Neutrophil (primary cell): Measurements from ENCODE around the gene MEAK7.

Experiments used
- H3K27ac ChIP-seq: fragments of 200-600 bp; sonication (generic); 2 replicates; pipeline ENCODE4 v1.5.1; 2016; ENCODE audit warnings: mild to moderate bottlenecking, moderate library complexity
- H3K27me3 ChIP-seq: fragments of 200-600 bp; sonication (generic); 2 replicates; pipeline ENCODE4 v1.6.0; 2016; ENCODE audit warnings: mild to moderate bottlenecking
- H3K36me3 ChIP-seq: fragments of 200-600 bp; sonication (generic); 2 replicates; pipeline ENCODE4 v1.5.1; 2017
- H3K4me1 ChIP-seq, 2 experiments: fragments of 200-600 bp in 1 of 2; sonication (generic) in 1 of 2; 1 replicate in 1 of 2; 2 replicates in 1 of 2; pipeline versions ENCODE4 v1.5.1 to v1.6.1; 2013 to 2016; ENCODE audit warnings: low read depth in 1 of 2, low read length in 1 of 2, mild to moderate bottlenecking in 1 of 2, moderate library complexity in 1 of 2; ENCODE audit not compliant: control insufficient read depth in 1 of 2, insufficient read depth in 1 of 2
- H3K4me3 ChIP-seq, 2 experiments: fragments of 200-600 bp in 1 of 2; sonication (generic) in 1 of 2; 1 replicate in 1 of 2; 2 replicates in 1 of 2; pipeline ENCODE4 v1.5.1; 2013 to 2016; ENCODE audit warnings: low read depth in 1 of 2, low read length in 1 of 2, mild to moderate bottlenecking in 1 of 2, moderate library complexity in 1 of 2
- H3K9me3 ChIP-seq: fragments of 200-600 bp; sonication (generic); 2 replicates; pipeline ENCODE4 v1.5.1; 2016
- TF ChIP-seq, protein P1 (sequence below): fragments of 200-600 bp; sonication (generic); IDR thresholded peaks from 2 replicates; pipeline ENCODE4 v1.5.1; 2016; ENCODE audit warnings: antibody characterized with exemption

MEAK7 gene

DNA sequence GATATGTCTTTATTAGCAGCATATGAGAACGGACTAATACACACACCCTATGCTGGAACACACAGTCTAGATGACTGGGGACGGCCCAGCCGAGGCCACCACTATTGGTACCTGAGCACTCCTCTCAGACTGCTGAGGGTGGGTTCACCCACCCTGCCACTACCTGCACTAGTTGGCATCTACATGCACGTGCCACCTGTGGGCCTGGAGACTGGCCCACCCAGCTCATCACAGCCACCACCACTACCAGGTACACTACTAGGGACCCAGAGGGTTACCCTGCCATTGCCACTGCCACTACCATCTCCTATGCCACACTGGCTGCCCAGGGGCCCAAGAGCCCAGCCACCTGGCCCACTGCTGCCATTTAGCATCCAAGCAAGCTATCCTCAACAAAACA is 32.5 kb downstream of the MEAK7 start:
- Histone ChIP-seq H3K27me3 (no peaks in the 10 kb centered on the region), H3K9me3 (no peaks in the 10 kb centered on the region), H3K36me3 (no peaks in the 10 kb centered on the region), H3K4me1 (no peaks in the 10 kb centered on the region), H3K27ac (no peak overlapping the region), H3K4me3 (no peak overlapping the region)
- TF ChIP-seq, protein P1, sequence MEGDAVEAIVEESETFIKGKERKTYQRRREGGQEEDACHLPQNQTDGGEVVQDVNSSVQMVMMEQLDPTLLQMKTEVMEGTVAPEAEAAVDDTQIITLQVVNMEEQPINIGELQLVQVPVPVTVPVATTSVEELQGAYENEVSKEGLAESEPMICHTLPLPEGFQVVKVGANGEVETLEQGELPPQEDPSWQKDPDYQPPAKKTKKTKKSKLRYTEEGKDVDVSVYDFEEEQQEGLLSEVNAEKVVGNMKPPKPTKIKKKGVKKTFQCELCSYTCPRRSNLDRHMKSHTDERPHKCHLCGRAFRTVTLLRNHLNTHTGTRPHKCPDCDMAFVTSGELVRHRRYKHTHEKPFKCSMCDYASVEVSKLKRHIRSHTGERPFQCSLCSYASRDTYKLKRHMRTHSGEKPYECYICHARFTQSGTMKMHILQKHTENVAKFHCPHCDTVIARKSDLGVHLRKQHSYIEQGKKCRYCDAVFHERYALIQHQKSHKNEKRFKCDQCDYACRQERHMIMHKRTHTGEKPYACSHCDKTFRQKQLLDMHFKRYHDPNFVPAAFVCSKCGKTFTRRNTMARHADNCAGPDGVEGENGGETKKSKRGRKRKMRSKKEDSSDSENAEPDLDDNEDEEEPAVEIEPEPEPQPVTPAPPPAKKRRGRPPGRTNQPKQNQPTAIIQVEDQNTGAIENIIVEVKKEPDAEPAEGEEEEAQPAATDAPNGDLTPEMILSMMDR: no peak

GRCh38 chr16:84471316-84471715 is 33.1 kb downstream of the MEAK7 start:
- H3K4me3 ChIP-seq: no peak overlapping the region
- H3K36me3 ChIP-seq: no peaks in the 10 kb centered on the region
- no peak overlapping the region for H3K27ac ChIP-seq
- TF ChIP-seq, protein P1: no peak
- H3K27me3 ChIP-seq: no peaks in the 10 kb centered on the region
- no peaks in the 10 kb centered on the region for H3K4me1 ChIP-seq
- H3K9me3 ChIP-seq: no peaks in the 10 kb centered on the region

- no peak overlapping the region for H3K27ac ChIP-seq
- H3K4me3 ChIP-seq: no peak overlapping the region
- no peaks in the 10 kb centered on the region for H3K4me1 ChIP-seq
- TF ChIP-seq, protein P1: no peak
- H3K27me3 ChIP-seq: no peaks in the 10 kb centered on the region
- no peaks in the 10 kb centered on the region for H3K9me3 ChIP-seq
- peaks cover 27% of the 10 kb centered on the region for H3K36me3 ChIP-seq
These were observed 36.8 kb downstream of the MEAK7 start for GRCh38 chr16:84467709-84468108.

GRCh38 chr16:84467256-84467655 is 37.2 kb downstream of the MEAK7 start:
- Histone ChIP-seq H3K4me3 (no peak overlapping the region), H3K9me3 (no peaks in the 10 kb centered on the region), H3K27me3 (no peaks in the 10 kb centered on the region), H3K4me1 (no peaks in the 10 kb centered on the region), H3K36me3 (peaks cover 31% of the 10 kb centered on the region), H3K27ac (no peak overlapping the region)
- TF ChIP-seq, protein P1: no peak

- Histone ChIP-seq H3K4me3 (no peak overlapping the region), H3K27ac (no peak overlapping the region), H3K9me3 (no peaks in the 10 kb centered on the region), H3K27me3 (no peaks in the 10 kb centered on the region), H3K36me3 (peaks cover 37% of the 10 kb centered on the region), H3K4me1 (no peaks in the 10 kb centered on the region)
- TF ChIP-seq, protein P1: no peak
These were observed 37.8 kb downstream of the MEAK7 start for GRCh38 chr16:84466692-84467091.

GRCh38 chr16:84465154-84465553 is 39.3 kb downstream of the MEAK7 start:
- no peaks in the 10 kb centered on the region for H3K4me1 ChIP-seq
- H3K36me3 ChIP-seq: peaks cover 52% of the 10 kb centered on the region
- no peak overlapping the region for H3K27ac ChIP-seq
- TF ChIP-seq, protein P1: no peak
- H3K4me3 ChIP-seq: no peak overlapping the region
- H3K27me3 ChIP-seq: no peaks in the 10 kb centered on the region
- no peaks in the 10 kb centered on the region for H3K9me3 ChIP-seq
